K562 (cell line): Measurements from ENCODE around the gene PDPR. TPM values are rescaled to one million over a fixed set of nuclear protein-coding genes. Genes with fewer than 3 reads are reported as not detected.

Experiments
- ATAC-seq: fragments of 200-7000 bp; cut with Tn5 transposase; 3 replicates; pipeline ENCODE4 v1.9.1; 2020; ENCODE audit warnings: moderate library complexity
- BruUV-seq: library from RNA; stranded (reverse); fragments of 400-500 nt; replicated peaks from 2 replicates; lab custom pipeline; 2021; lab: Mats Ljungman, UMichigan
- CTCF ChIA-PET: fragments of 300-600 bp; formaldehyde crosslinking; extraction: SDS; loops from one replicate; lab custom pipeline; 2021; ENCODE audit warnings: low intra/inter-chr PET ratio; lab: Yijun Ruan, JAX
- POLR2A ChIA-PET: fragments of 300-600, 350-650 bp; sonication (Branson Sonifier 250); formaldehyde crosslinking; extraction: SDS; loops from one replicate; lab custom pipeline; 2021; ENCODE audit warnings: antibody characterized with exemption, inconsistent platforms; lab: Yijun Ruan, JAX
- DNase-seq, 4 experiments: peaks; one replicate each; pipeline versions ENCODE4 v3.0.0 to v3.0.0-alpha.2; 2011 to 2018; ENCODE audit warnings: low spot score in 3 of 4, mixed read lengths in 3 of 4; ENCODE audit errors: extremely low read depth in 1 of 4
- FAIRE-seq: peaks from 2 replicates; lab custom pipeline; 2011; peaks lifted over from hg19 to GRCh38; lab: Jason Lieb, UNC
- H2AFZ ChIP-seq: 2 replicates; pipeline ENCODE4 v1.6.0; 2011; ENCODE audit warnings: low read depth, low read length, control low read depth, inconsistent platforms
- H3K27ac ChIP-seq: fragments of 200-600 bp; 3 replicates; pipeline ENCODE4 v1.8.0; 2011; ENCODE audit warnings: low read depth, mild to moderate bottlenecking, control low read depth, inconsistent platforms, low read length, moderate library complexity, mixed read lengths; ENCODE audit errors: extremely low read depth
- H3K27me3 ChIP-seq, 2 experiments: fragments of 300-600 bp in 1 of 2; 2 replicates in 1 of 2; 3 replicates in 1 of 2; pipeline versions ENCODE4 v1.6.0 to v1.8.0; 2011; ENCODE audit warnings: inconsistent platforms in 2 of 2, low read length in 2 of 2, mild to moderate bottlenecking in 1 of 2, mixed read lengths in 1 of 2, moderate library complexity in 1 of 2; ENCODE audit not compliant: control insufficient read depth in 2 of 2, insufficient read depth in 2 of 2
- H3K36me3 ChIP-seq: fragments of 300-600 bp; 3 replicates; pipeline ENCODE4 v1.8.0; 2011; ENCODE audit warnings: mild to moderate bottlenecking, low read length, inconsistent platforms; ENCODE audit not compliant: control insufficient read depth, insufficient read depth
- H3K4me1 ChIP-seq, 2 experiments: fragments of 200-600 bp in 1 of 2; replicated peaks in 1 of 2; 2 replicates in 1 of 2; 3 replicates in 1 of 2; pipeline versions ENCODE4 v1.5.1 to v1.8.0; 2011; ENCODE audit warnings: inconsistent platforms in 2 of 2, low read length in 2 of 2, mild to moderate bottlenecking in 1 of 2, mixed read lengths in 1 of 2, moderate library complexity in 1 of 2; ENCODE audit not compliant: control insufficient read depth in 2 of 2, insufficient read depth in 2 of 2
- H3K4me2 ChIP-seq: 2 replicates; pipeline ENCODE4 v1.6.1; 2011; ENCODE audit warnings: low read length, control low read depth, inconsistent platforms, mixed read lengths; ENCODE audit not compliant: insufficient read depth
- H3K4me3 ChIP-seq: fragments of 200-600 bp; sonication (generic), shearing (Covaris generic); 2 replicates; pipeline ENCODE4 v1.5.1; 2016; ENCODE audit warnings: control low read depth, inconsistent platforms
- H3K79me2 ChIP-seq: fragments of 200-600 bp; 3 replicates; pipeline ENCODE4 v1.8.0; 2011; ENCODE audit warnings: low read length, inconsistent platforms; ENCODE audit not compliant: control insufficient read depth, insufficient read depth
- H3K9ac ChIP-seq, 2 experiments: 2 replicates each; pipeline versions ENCODE4 v1.6.0 to v1.6.1; 2011; ENCODE audit warnings: low read depth in 2 of 2, low read length in 2 of 2, control low read depth in 1 of 2, inconsistent platforms in 1 of 2, mild to moderate bottlenecking in 1 of 2, mixed read lengths in 1 of 2; ENCODE audit not compliant: insufficient read depth in 1 of 2
- H3K9me1 ChIP-seq: one replicate; pipeline ENCODE4 v1.6.0; 2011; ENCODE audit warnings: inconsistent platforms, mild to moderate bottlenecking, low read length, moderate library complexity; ENCODE audit not compliant: control insufficient read depth, insufficient read depth
- H3K9me3 ChIP-seq: replicated peaks from 2 replicates; pipeline ENCODE4 v1.5.1; 2011; ENCODE audit warnings: low read depth, low read length, inconsistent platforms; ENCODE audit not compliant: control insufficient read depth, insufficient read depth
- H4K20me1 ChIP-seq: replicated peaks from 2 replicates; pipeline ENCODE4 v1.6.1; 2011; ENCODE audit warnings: low read length, inconsistent platforms, mixed read lengths; ENCODE audit not compliant: control insufficient read depth, insufficient read depth
- GATA2 ChIP-seq: sonication (generic); formaldehyde crosslinking; IDR thresholded peaks from 2 replicates; pipeline ENCODE4 v1.4.0; 2020; ENCODE audit warnings: mild to moderate bottlenecking, missing genetic modification reagents
- KAT2B ChIP-seq: IDR thresholded peaks from one replicate; pipeline ENCODE4 v1.6.1; 2012; ENCODE audit warnings: low read depth, mild to moderate bottlenecking, control low read depth, inconsistent platforms, low read length, moderate library complexity
- PATZ1 ChIP-seq: fragments of 250-450 bp; sonication (Bioruptor Pico); IDR thresholded peaks from 2 replicates; pipeline ENCODE4 v1.5.0; 2020; ENCODE audit warnings: mild to moderate bottlenecking, borderline replicate concordance
- RBM39 ChIP-seq: fragments of 200-400 bp; formaldehyde crosslinking; optimal IDR thresholded peaks from 2 replicates; pipeline ENCODE3; 2018; ENCODE audit warnings: low read depth, low read length
- SAFB ChIP-seq: fragments of 200-400 bp; formaldehyde crosslinking; IDR thresholded peaks from 2 replicates; pipeline ENCODE4 v1.6.1; 2017; ENCODE audit warnings: low read depth, low read length, borderline replicate concordance
- SP2 ChIP-seq: IDR thresholded peaks from 2 replicates; pipeline ENCODE4 v1.6.1; 2011; ENCODE audit warnings: mild to moderate bottlenecking, low read depth, low read length, moderate library complexity; ENCODE audit not compliant: poor library complexity, severe bottlenecking; ENCODE audit errors: extremely low read depth
- ZBTB11 ChIP-seq, 3 experiments: fragments of 200-800 bp in 1 of 3; fragments of 250-450 bp in 1 of 3; fragments of 450-650 bp in 1 of 3; sonication (Bioruptor Pico) in 1 of 3; sonication (Bioruptor generic) in 1 of 3; formaldehyde crosslinking in 1 of 3; IDR thresholded peaks; 2 replicates each; pipeline versions ENCODE4 v1.6.1 to v1.8.0; 2016 to 2022; ENCODE audit warnings: mild to moderate bottlenecking in 2 of 3, missing genetic modification characterization in 2 of 3, missing compliant biosample characterization in 1 of 3, moderate library complexity in 1 of 3
- ZC3H4 ChIP-seq: sonication (generic); formaldehyde crosslinking; IDR thresholded peaks from 2 replicates; pipeline ENCODE4 v1.9.0; 2021; ENCODE audit warnings: missing genetic modification reagents, borderline replicate concordance
- ZFP91 ChIP-seq: sonication (generic); formaldehyde crosslinking; IDR thresholded peaks from 2 replicates; pipeline ENCODE4 v1.8.0; 2022; ENCODE audit warnings: mild to moderate bottlenecking, missing genetic modification reagents
- ZNF695 ChIP-seq: fragments of 450-650 bp; formaldehyde crosslinking; IDR thresholded peaks from 2 replicates; pipeline ENCODE4 v1.4.0; 2020; ENCODE audit warnings: mild to moderate bottlenecking, moderate library complexity
- WGBS: fragments of 100-300 bp; shearing (Covaris generic); methylation state at CpG from one replicate; pipeline ENCODE4 v1.1.6; 2016; ENCODE audit warnings: low coverage, mixed read lengths; ENCODE audit not compliant: insufficient coverage; ENCODE audit errors: missing lambda C conversion rate; 5-methylcytosine and 5-hydroxymethylcytosine counted together
- in situ Hi-C: fragments of 300-500 bp; cut with MboI; formaldehyde crosslinking; loops from 4 replicates; pipeline ENCODE4 v1.15.0; 2018; ENCODE audit warnings: inconsistent platforms, mixed read lengths
- intact Hi-C: fragments of 100-400 bp; cut with micrococcal nuclease; formaldehyde crosslinking; loops from 2 replicates; pipeline ENCODE4 v1.14.2; 2022
- polyA plus RNA-seq, 8 experiments: library from polyadenylated mRNA; depleted of rRNA in 4 of 8; stranded (reverse) in 5 of 8; unstranded in 3 of 8; fragments of >200 nt; fragmentation: Nextera tagmentation in 2 of 8; fragmentation: Illumina TruSeq in 1 of 8; extraction: Ambion mirVana in 2 of 8; extraction: Trizol in 1 of 8; gene quantifications; 2 replicates each; pipeline versions ENCODE4 v1.2.1 to v1.2.3, GENCODE V29; 2011 to 2014; ENCODE audit warnings: inconsistent platforms in 1 of 8, missing spikeins in 1 of 8
- total RNA-seq, 7 experiments: library from RNA; depleted of rRNA in 6 of 7; stranded (reverse); fragments of >200 nt in 6 of 7; fragmentation: Illumina TruSeq in 2 of 7; extraction: Trizol in 2 of 7; gene quantifications; 2 replicates each; pipeline versions ENCODE4 v1.2.1 to v1.2.3, GENCODE V29; 2011 to 2021; ENCODE audit warnings: low replicate concordance in 1 of 7
- TF ChIP-seq, protein P1 (sequence below), 2 experiments: fragments of 250-450 bp in 1 of 2; fragments of 450-650 bp in 1 of 2; sonication (Bioruptor Pico) in 1 of 2; IDR thresholded peaks; 2 replicates each; pipeline versions ENCODE4 v1.6.1 to v1.8.0; 2016 to 2021; ENCODE audit warnings: mild to moderate bottlenecking in 2 of 2, moderate library complexity in 2 of 2, missing compliant biosample characterization in 1 of 2, missing genetic modification characterization in 1 of 2

Gene PDPR
- total and polyA plus RNA-seq, 9 of the 15 experiments (the other 6 are each of a cell fraction or from before 2014, with no cell fraction given): 4.9 to 35.7 (median 19.1) TPM

- TF ChIP-seq ZC3H4 (CRISPR knock-in tag): no peak
These were observed 47.2 kb downstream of the PDPR start (continued) for GRCh38 chr16:70161350-70161749.

DNA sequence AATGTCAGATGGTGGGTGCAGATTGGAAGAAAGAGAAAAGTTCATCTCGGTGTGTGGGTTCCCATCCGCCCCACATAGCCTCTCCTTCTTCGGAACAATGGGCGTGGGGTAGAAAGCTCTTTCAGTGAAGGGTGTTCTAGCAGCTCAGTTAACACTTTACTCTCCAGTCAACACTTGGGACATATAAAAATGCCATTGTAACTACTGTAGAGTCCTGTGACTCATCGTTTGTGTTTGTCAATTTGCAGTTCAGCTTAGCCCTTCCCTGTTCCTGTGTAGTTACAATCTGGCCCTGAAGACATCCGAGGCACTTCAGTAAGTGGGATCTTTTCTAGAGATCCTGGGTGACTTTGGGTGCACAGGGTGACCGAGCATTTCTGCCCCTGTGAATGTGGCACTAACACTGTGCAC, 47.9 kb downstream of the PDPR start:
- ChIA-PET CTCF (no interaction called here), POLR2A (interaction anchor here (0.5 to 0.6 kb wide), 2 partner anchors 90 to 1335 kb away, joined by 3 read pairs; partner anchors contain the start of gene EXOSC6)
- DNase-seq (peak in 3 of 4 experiments; percentile 17 to 23 (median 17)), ATAC-seq (no peak; the same call in 1 of the 3 replicates), FAIRE-seq (no peak)
- no peaks in the 10 kb centered on the region for H3K9me3 ChIP-seq
- H3K9ac ChIP-seq: no peak overlapping the region
- no TSS peak for BruUV-seq
- in situ Hi-C loops: loop anchor here (10.0 kb wide), 1 partner anchor 217 kb away; no protein-coding TSS in a partner anchor
- no peak overlapping the region for H2AFZ ChIP-seq
- H3K27ac ChIP-seq: no peak overlapping the region
- H4K20me1 ChIP-seq: peaks cover 3% of the 10 kb centered on the region; the same call in 1 of the 2 replicates
- H3K4me1 ChIP-seq: peaks cover 0 to 4% of the 10 kb centered on the region in 2 experiments; a peak in 1 of 5 replicates
- intact Hi-C loops: no loop called here
- no peak overlapping the region for H3K4me2 ChIP-seq
- H3K4me3 ChIP-seq: no peak overlapping the region
- no peaks in the 10 kb centered on the region for H3K79me2 ChIP-seq
- peaks cover 54% of the 10 kb centered on the region for H3K36me3 ChIP-seq
- no peaks in the 10 kb centered on the region for H3K9me1 ChIP-seq
- WGBS: 43% methylated on average over 7 of the region's 7 CpGs
- H3K27me3 ChIP-seq: no peaks in the 10 kb centered on the region; a peak in 1 of 5 replicates
- TF ChIP-seq ZFP91 (CRISPR knock-in tag): no peak
- TF ChIP-seq PATZ1: no peak
- no peak for TF ChIP-seq GATA2 (CRISPR knock-in tag)
- TF ChIP-seq, protein P1, sequence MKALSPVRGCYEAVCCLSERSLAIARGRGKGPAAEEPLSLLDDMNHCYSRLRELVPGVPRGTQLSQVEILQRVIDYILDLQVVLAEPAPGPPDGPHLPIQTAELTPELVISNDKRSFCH (CRISPR knock-in tag; IDR thresholded peaks at IDR 0.05): no peak
- TF ChIP-seq, protein P1 (tag; IDR thresholded peaks at IDR 0.05): no peak
- TF ChIP-seq RBM39: peak; percentile 32
- TF ChIP-seq ZNF695: no peak
- TF ChIP-seq SAFB: no peak
- TF ChIP-seq KAT2B: no peak
- no peak for TF ChIP-seq SP2
- peak in 1 of 3 experiments; percentile 26; a peak in 1 of 6 replicates for TF ChIP-seq ZBTB11 (CRISPR knock-in tag; IDR thresholded peaks at IDR 0.05)
